Esophagus (tissue), 2 donors: ENCODE results near the gene ROCK1. TPM values are rescaled to one million over a fixed set of nuclear protein-coding genes. Genes with fewer than 3 reads are reported as not detected.

Experiments
- H3K27ac ChIP-seq, 2 donors: one replicate each; pipeline ENCODE4 v1.5.1; 2013; ENCODE audit warnings: low read depth in 2 of 2, mild to moderate bottlenecking in 2 of 2, inconsistent platforms in 1 of 2, low read length in 1 of 2, moderate library complexity in 1 of 2
- H3K27me3 ChIP-seq, 2 donors: one replicate each; pipeline ENCODE4 v1.6.1; 2013; ENCODE audit warnings: low read length in 2 of 2, control low read depth in 1 of 2, mild to moderate bottlenecking in 1 of 2; ENCODE audit not compliant: insufficient read depth in 2 of 2, control insufficient read depth in 1 of 2
- H3K36me3 ChIP-seq, 2 donors: one replicate each; pipeline ENCODE4 v1.6.1; 2013; ENCODE audit warnings: low read length in 1 of 2; ENCODE audit not compliant: control insufficient read depth in 2 of 2, insufficient read depth in 2 of 2
- H3K4me1 ChIP-seq, 2 donors: one replicate each; pipeline ENCODE4 v1.6.1; 2013; ENCODE audit warnings: low read length in 1 of 2; ENCODE audit not compliant: control insufficient read depth in 2 of 2, insufficient read depth in 2 of 2
- H3K4me3 ChIP-seq, 2 donors: one replicate each; pipeline ENCODE4 v1.5.1; 2013; ENCODE audit warnings: low read length in 2 of 2, mild to moderate bottlenecking in 2 of 2, low read depth in 1 of 2, moderate library complexity in 1 of 2
- H3K9me3 ChIP-seq, 2 donors: one replicate each; pipeline ENCODE4 v1.6.1; 2013; ENCODE audit warnings: mild to moderate bottlenecking in 2 of 2, low read depth in 1 of 2, low read length in 1 of 2, moderate library complexity in 1 of 2; ENCODE audit not compliant: control insufficient read depth in 2 of 2, insufficient read depth in 1 of 2
- WGBS, 2 donors: extraction: QIAGEN DNeasy Blood & Tissue Kit; methylation state at CpG; one replicate each; pipeline ENCODE4 v1.1.7; 2013; 5-methylcytosine and 5-hydroxymethylcytosine counted together
- polyA plus RNA-seq, 2 donors: library from polyadenylated mRNA; stranded (reverse); fragments of 200-250 nt; gene quantifications; one replicate each; pipeline ENCODE4 v1.2.3, GENCODE V29; 2013
- donor health status: healthy with polysubstance abuse.
- donor health status: Bipolar disorder and iron deficiency.

Gene ROCK1
- polyA plus RNA-seq, 2 donors: 6.0 to 8.8 TPM

DNA sequence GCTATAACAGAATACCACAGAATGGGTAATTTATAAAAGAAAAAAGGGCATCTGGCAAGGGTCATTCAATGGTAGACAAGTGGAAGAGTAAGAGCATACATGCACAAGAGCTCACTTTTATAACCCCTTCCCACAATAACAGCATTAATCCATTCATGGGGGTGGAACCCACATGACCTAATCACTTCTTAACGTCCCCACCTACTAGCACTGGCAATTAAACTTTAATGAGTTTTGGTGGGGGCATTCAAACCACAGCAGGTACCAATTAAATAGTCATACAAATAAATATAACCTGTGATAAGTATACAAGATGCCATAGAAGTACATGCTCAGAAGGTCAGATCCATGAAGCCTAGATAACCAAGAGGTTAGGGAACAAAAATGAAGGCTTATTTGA, 48.6 kb downstream of the ROCK1 start:
- no peaks in the 10 kb centered on the region for H3K4me1 ChIP-seq
- H3K9me3 ChIP-seq: no peaks in the 10 kb centered on the region
- no peaks in the 10 kb centered on the region for H3K27me3 ChIP-seq
- H3K27ac ChIP-seq: no peak overlapping the region
- WGBS, 2 donors: 79% methylated on average over 1 of the region's 1 CpG
- H3K36me3 ChIP-seq: no peaks in the 10 kb centered on the region
- H3K4me3 ChIP-seq: no peak overlapping the region

DNA sequence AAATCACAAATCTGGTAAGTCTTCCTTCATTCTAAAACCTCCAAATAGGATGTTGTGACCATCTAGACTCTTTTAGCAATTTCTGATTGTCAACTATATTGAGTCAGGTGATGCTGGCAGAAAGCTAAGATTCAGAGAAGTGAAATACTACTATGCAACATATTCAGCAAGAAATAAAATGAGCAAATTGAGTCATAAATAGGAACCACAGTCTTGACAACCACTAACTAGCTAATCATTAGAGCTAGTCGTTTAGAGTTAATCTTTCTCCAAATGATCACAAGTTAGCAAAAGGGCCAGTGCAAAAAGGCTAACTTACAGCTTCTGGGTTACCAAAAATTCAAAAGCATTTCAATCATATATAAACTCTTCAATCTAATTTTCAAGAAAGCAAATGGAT, 54.5 kb downstream of the ROCK1 start:
- 85 to 87% methylated on average over 1 of the region's 1 CpG for WGBS, 2 donors
- no peaks in the 10 kb centered on the region for H3K36me3 ChIP-seq

DNA sequence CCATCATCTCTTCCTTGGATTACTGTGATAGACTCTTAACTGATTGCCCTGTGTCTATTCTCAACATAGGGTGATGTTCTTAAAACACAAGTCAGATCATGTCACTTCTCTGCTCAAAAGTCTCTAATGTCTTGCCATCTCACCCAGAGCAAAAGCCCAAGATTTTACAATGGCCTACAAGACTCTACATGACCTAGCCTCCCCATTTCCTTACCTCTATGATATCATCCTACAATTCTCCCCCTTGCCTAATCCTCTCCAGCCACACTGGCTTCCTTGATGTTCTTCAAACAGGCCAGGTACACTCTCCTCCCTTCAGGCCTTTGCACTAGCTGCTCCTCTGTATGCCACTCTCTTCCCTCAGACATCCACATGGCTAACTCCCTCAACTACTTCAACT, 55.1 kb downstream of the ROCK1 start:
- Histone ChIP-seq H3K4me3 (no peak overlapping the region), H3K27me3 (no peaks in the 10 kb centered on the region), H3K27ac (no peak overlapping the region), H3K36me3 (no peaks in the 10 kb centered on the region), H3K9me3 (no peaks in the 10 kb centered on the region), H3K4me1 (peaks cover 3 to 6% of the 10 kb centered on the region in 2 donors)

More for the DNA sequence above, 54.5 kb downstream of the ROCK1 start:
- H3K9me3 ChIP-seq: no peaks in the 10 kb centered on the region
- H3K27ac ChIP-seq: no peak overlapping the region
- H3K4me1 ChIP-seq: peaks cover 3 to 6% of the 10 kb centered on the region in 2 donors
- no peak overlapping the region for H3K4me3 ChIP-seq
- no peaks in the 10 kb centered on the region for H3K27me3 ChIP-seq

DNA sequence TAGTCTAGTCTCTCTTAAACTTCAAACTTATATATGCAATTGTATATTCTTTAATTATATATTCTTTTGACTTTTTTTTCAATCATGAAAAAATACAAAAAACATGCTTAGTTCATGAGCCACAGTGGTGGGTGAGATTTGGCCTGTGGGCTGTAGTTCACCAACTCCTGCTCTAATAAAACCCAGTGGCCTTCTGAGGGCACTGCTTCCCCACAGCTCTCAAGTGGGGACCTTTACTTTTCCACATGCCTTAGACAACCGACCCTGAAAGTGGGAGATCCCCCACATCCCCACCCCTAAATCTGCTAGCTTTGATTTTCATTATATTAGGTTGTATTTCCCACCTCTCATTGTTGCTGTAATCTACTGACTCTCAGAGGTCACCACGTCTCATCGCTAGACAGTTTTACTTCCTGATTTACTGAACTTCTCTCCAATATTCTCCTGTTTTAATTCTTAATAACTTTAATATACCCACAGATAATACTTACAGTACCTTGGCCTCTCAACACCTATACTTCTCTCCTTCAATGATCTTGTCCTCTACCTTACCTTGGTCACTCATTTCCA, 57.3 kb downstream of the ROCK1 start:
- Histone ChIP-seq H3K4me1 (peaks cover 3 to 6% of the 10 kb centered on the region in 2 donors), H3K9me3 (no peaks in the 10 kb centered on the region), H3K27ac (no peak overlapping the region), H3K27me3 (no peaks in the 10 kb centered on the region), H3K4me3 (no peak overlapping the region), H3K36me3 (no peaks in the 10 kb centered on the region)
- WGBS, 2 donors: 73 to 78% methylated on average over 3 of the region's 3 CpGs

DNA sequence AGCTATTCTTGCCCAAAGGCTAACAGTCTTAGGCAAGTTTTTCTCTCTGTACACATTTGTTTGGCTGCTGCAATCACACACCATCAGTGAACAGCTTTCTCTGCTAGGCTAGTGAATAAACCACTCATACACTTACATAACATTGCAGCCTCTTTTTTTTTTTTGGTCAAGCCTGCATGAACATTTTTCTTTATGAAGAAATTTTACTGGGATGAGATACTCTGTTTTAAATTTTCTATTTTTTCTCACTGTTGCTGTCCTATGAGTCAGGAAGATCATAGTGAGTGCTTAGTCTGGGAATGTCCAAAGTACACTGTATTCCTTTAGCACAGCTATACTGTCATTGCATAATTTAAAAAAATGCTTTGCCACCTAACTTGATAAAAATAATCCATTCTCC, 58.5 kb downstream of the ROCK1 start:
- H3K27me3 ChIP-seq: no peaks in the 10 kb centered on the region
- peaks cover 3 to 6% of the 10 kb centered on the region in 2 donors for H3K4me1 ChIP-seq
- H3K4me3 ChIP-seq: no peak overlapping the region
- H3K27ac ChIP-seq: no peak overlapping the region
- H3K9me3 ChIP-seq: no peaks in the 10 kb centered on the region
- H3K36me3 ChIP-seq: no peaks in the 10 kb centered on the region

DNA sequence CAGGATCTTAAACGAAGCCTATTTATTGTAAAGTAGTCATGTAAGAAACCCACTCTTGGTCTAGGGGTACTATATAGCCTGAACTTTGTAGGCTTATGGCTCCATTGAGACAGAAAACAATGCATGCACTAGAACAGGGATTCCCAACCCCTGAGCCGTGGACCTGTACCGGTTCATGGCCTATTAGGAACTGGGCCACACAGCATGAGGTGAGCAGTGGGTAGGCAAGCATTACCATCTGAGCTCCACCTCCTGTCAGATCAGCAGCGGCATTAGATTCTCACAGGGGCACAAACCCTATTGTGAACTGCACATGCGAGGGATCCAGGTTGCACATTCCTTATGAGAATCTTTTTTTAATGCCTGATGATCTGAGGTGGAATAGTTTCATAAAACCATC, 59.2 kb downstream of the ROCK1 start:
- WGBS, 2 donors: 95 to 99% methylated on average over 5 of the region's 5 CpGs
- Histone ChIP-seq H3K4me1 (peaks cover 3 to 6% of the 10 kb centered on the region in 2 donors), H3K27ac (no peak overlapping the region), H3K9me3 (no peaks in the 10 kb centered on the region), H3K27me3 (no peaks in the 10 kb centered on the region), H3K36me3 (no peaks in the 10 kb centered on the region), H3K4me3 (no peak overlapping the region)

DNA sequence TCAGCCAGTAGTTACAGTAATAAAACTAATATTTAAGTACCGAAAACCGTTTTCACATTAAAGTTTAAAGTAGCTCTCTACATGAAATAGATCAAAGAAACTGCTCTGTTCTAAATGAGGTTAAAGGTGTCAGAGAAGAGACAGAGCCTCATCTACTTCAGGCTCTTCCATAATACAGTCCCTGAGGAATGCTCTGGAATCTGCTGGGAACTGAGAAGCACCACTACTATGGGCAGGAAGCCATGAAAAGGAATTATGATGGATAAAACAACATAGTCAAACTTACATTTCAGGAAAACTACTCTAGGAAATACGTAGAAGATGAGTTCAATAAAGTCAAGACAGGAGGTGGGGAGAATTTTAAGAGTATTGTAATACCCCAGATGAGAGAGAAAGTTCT, 60.0 kb downstream of the ROCK1 start:
- Histone ChIP-seq H3K9me3 (no peaks in the 10 kb centered on the region), H3K36me3 (no peaks in the 10 kb centered on the region), H3K27me3 (no peaks in the 10 kb centered on the region), H3K4me3 (no peak overlapping the region), H3K27ac (no peak overlapping the region), H3K4me1 (peaks cover 3 to 4% of the 10 kb centered on the region in 2 donors)
- 73 to 85% methylated on average over 3 of the region's 3 CpGs for WGBS, 2 donors

DNA sequence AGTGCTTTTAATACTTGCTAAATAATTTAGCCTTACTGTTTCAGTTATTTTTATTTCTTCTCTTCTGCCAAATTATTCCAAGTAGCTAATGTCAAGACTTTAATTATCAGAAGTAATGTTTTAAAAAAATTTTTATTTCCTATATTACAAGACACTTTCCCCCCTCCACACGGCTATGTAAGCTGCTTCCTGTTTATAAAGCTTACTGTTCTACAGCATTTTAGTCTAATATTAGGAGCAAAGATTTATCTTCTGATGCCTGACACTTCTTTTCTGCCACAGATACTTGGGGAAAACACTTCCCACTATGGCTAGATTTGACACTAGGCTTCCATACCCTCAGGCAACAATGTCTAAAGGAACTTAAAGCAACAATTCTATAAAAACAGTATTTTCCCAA, 62.3 kb downstream of the ROCK1 start:
- H3K27ac ChIP-seq: no peak overlapping the region
- H3K36me3 ChIP-seq: peaks cover 0 to 3% of the 10 kb centered on the region in 2 donors
- H3K4me3 ChIP-seq: no peak overlapping the region
- H3K9me3 ChIP-seq: no peaks in the 10 kb centered on the region
- 37 to 42% methylated on average over 1 of the region's 1 CpG for WGBS, 2 donors
- peaks cover 2 to 3% of the 10 kb centered on the region in 2 donors for H3K4me1 ChIP-seq
- H3K27me3 ChIP-seq: no peaks in the 10 kb centered on the region

DNA sequence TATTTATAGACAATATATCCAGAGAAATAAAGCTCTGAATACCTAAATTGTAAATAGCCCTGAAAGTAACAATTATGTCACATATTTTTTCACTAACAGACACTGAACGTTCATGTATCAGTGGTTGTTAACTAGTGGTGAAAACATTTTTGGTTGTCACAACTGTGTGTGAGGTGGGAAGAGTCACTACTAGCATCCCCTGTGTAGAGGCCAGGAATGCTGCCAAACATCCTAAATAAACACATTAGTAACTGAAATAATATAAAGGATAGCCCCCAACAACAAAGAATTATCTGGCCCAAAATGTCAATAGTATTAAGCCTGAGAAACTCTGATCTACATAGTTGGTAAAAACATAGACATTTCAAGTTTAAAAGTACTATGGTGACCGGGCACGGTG, 64.5 kb downstream of the ROCK1 start:
- Histone ChIP-seq H3K27me3 (no peaks in the 10 kb centered on the region), H3K9me3 (no peaks in the 10 kb centered on the region), H3K36me3 (peaks cover 0 to 3% of the 10 kb centered on the region in 2 donors), H3K4me1 (no peaks in the 10 kb centered on the region), H3K4me3 (no peak overlapping the region), H3K27ac (no peak overlapping the region)
- 83 to 84% methylated on average over 3 of the region's 3 CpGs for WGBS, 2 donors

DNA sequence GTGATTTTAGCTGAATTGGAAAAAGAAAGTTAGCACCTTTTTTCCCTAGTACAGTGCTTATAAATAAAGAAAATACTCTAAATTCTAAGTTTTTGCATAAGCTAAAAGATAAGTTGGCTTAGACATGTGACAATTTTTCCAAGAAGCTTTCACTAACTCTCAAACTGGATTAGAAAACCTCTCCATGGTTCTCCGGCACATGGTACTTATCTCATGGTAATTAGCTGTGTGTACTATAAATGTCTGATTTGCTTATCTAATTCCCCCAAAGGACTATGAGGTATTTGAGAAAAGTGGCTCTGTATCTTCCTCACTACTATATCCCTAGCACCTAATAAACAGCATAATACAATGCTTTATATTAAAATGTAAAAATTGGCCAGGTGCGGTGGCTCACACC, 71.1 kb downstream of the ROCK1 start:
- peaks cover 0 to 3% of the 10 kb centered on the region in 2 donors for H3K36me3 ChIP-seq
- no peak overlapping the region for H3K27ac ChIP-seq
- no peaks in the 10 kb centered on the region for H3K4me1 ChIP-seq
- no peaks in the 10 kb centered on the region for H3K27me3 ChIP-seq
- no peak overlapping the region for H3K4me3 ChIP-seq
- H3K9me3 ChIP-seq: no peaks in the 10 kb centered on the region
- 87 to 100% methylated on average over 2 of the region's 2 CpGs for WGBS, 2 donors
